H1 (cell line): ENCODE results near the gene AMPH. TPM values are rescaled to one million over a fixed set of nuclear protein-coding genes. Genes with fewer than 3 reads are reported as not detected.

ENCODE experiments used
- CTCF ChIA-PET: fragments of 300-600 bp; sonication (Branson Sonifier 250); formaldehyde crosslinking; loops from one replicate; lab custom pipeline; 2021; ENCODE audit not compliant: partially characterized antibody; lab: Charles Lee
- POLR2A ChIA-PET: fragments of 300-600 bp; sonication (Branson Sonifier 250); formaldehyde crosslinking; loops from one replicate; lab custom pipeline; 2021; ENCODE audit warnings: inconsistent platforms; ENCODE audit not compliant: partially characterized antibody; lab: Charles Lee
- DNase-seq, 2 experiments: peaks; one replicate each; pipeline versions ENCODE4 v3.0.0 to v3.0.0-alpha.2; 2010 to 2022; ENCODE audit warnings: low spot score in 2 of 2, low read depth in 1 of 2, mixed read lengths in 1 of 2
- FAIRE-seq: peaks from 2 replicates; lab custom pipeline; 2011; peaks lifted over from hg19 to GRCh38; lab: Jason Lieb, UNC
- H2AFZ ChIP-seq: 2 replicates; pipeline ENCODE4 v1.8.1; 2012; ENCODE audit warnings: low read length, inconsistent platforms
- H2AK5ac ChIP-seq: 2 replicates; pipeline ENCODE4 v1.6.1; 2013; ENCODE audit warnings: low read depth, low read length
- H2BK120ac ChIP-seq: replicated peaks from 2 replicates; pipeline ENCODE3; 2013; ENCODE audit warnings: low read depth, low read length, inconsistent platforms
- H2BK12ac ChIP-seq: 2 replicates; pipeline ENCODE4 v1.6.1; 2013; ENCODE audit warnings: low read depth, low read length
- H2BK15ac ChIP-seq: 2 replicates; pipeline ENCODE4 v1.6.1; 2013; ENCODE audit warnings: low read length
- H2BK20ac ChIP-seq: 2 replicates; pipeline ENCODE4 v1.6.1; 2013; ENCODE audit warnings: low read length
- H2BK5ac ChIP-seq: 2 replicates; pipeline ENCODE4 v1.6.1; 2013; ENCODE audit warnings: low read depth, low read length
- H3K14ac ChIP-seq: 2 replicates; pipeline ENCODE4 v1.6.1; 2013; ENCODE audit warnings: inconsistent platforms; ENCODE audit not compliant: insufficient read length
- H3K18ac ChIP-seq: 2 replicates; pipeline ENCODE4 v1.6.1; 2013; ENCODE audit warnings: low read length; ENCODE audit errors: extremely low read depth
- H3K23ac ChIP-seq: 2 replicates; pipeline ENCODE4 v1.6.1; 2013; ENCODE audit warnings: inconsistent platforms; ENCODE audit not compliant: insufficient read length
- H3K23me2 ChIP-seq: 2 replicates; pipeline ENCODE4 v1.6.1; 2013; ENCODE audit warnings: low read depth, low read length
- H3K27ac ChIP-seq: 2 replicates; pipeline ENCODE4 v1.6.1; 2011; ENCODE audit warnings: low read depth, low read length, inconsistent platforms
- H3K27me3 ChIP-seq, 4 experiments: replicated peaks in 1 of 4; 1 replicate in 1 of 4; 2 replicates in 3 of 4; pipeline versions ENCODE4 v1.6.1 to v1.8.1; 2011 to 2013; ENCODE audit warnings: low read length in 3 of 4, mild to moderate bottlenecking in 3 of 4, inconsistent platforms in 2 of 4, mixed read lengths in 2 of 4, moderate library complexity in 1 of 4; ENCODE audit not compliant: control insufficient read depth in 3 of 4, insufficient read depth in 3 of 4; ENCODE audit errors: extremely low read depth in 1 of 4
- H3K36me3 ChIP-seq, 4 experiments: 2 replicates each; pipeline versions ENCODE4 v1.6.1 to v1.8.1; 2011 to 2013; ENCODE audit warnings: mild to moderate bottlenecking in 4 of 4, low read length in 3 of 4, moderate library complexity in 2 of 4, control low read depth in 1 of 4, inconsistent platforms in 1 of 4; ENCODE audit not compliant: insufficient read depth in 4 of 4, control insufficient read depth in 2 of 4
- H3K4ac ChIP-seq: replicated peaks from 2 replicates; pipeline ENCODE3; 2013; ENCODE audit warnings: low read length, low read depth, mixed read lengths, inconsistent platforms; ENCODE audit not compliant: insufficient read length
- H3K4me1 ChIP-seq, 4 experiments: replicated peaks in 1 of 4; 1 replicate in 1 of 4; 2 replicates in 3 of 4; pipeline versions ENCODE4 v1.6.1 to v1.8.1; 2011 to 2013; ENCODE audit warnings: low read length in 3 of 4, inconsistent platforms in 2 of 4, mixed read lengths in 1 of 4; ENCODE audit not compliant: insufficient read depth in 4 of 4, control insufficient read depth in 3 of 4
- H3K4me2 ChIP-seq, 2 experiments: 2 replicates each; pipeline versions ENCODE4 v1.6.1 to v1.8.1; 2011 to 2013; ENCODE audit warnings: low read depth in 2 of 2, low read length in 2 of 2, control low read depth in 1 of 2, inconsistent platforms in 1 of 2, mild to moderate bottlenecking in 1 of 2; ENCODE audit not compliant: insufficient read depth in 1 of 2
- H3K4me3 ChIP-seq, 4 experiments: fragments of 200-600, 300-600 bp in 1 of 4; sonication (generic), shearing (Covaris generic), sonication (Bioruptor Twin) in 1 of 4; 2 replicates each; pipeline versions ENCODE4 v1.5.1 to v1.8.1; 2011 to 2016; ENCODE audit warnings: low read length in 4 of 4, low read depth in 3 of 4, control low read depth in 2 of 4, inconsistent platforms in 2 of 4, mild to moderate bottlenecking in 2 of 4, mixed read lengths in 1 of 4, moderate library complexity in 1 of 4; ENCODE audit not compliant: insufficient read depth in 2 of 4; ENCODE audit errors: extremely low read depth in 1 of 4
- H3K56ac ChIP-seq: replicated peaks from 2 replicates; pipeline ENCODE3; 2013; ENCODE audit warnings: low read depth, mild to moderate bottlenecking, mixed read lengths, low read length, inconsistent platforms; ENCODE audit not compliant: insufficient read length
- H3K79me1 ChIP-seq: 2 replicates; pipeline ENCODE4 v1.6.1; 2013; ENCODE audit warnings: low read depth, low read length, control low read depth
- H3K79me2 ChIP-seq, 2 experiments: 2 replicates each; pipeline versions ENCODE4 v1.6.1 to v1.8.1; 2012 to 2013; ENCODE audit warnings: low read length in 2 of 2, mild to moderate bottlenecking in 2 of 2, inconsistent platforms in 1 of 2; ENCODE audit not compliant: insufficient read depth in 2 of 2, control insufficient read depth in 1 of 2
- H3K9ac ChIP-seq, 4 experiments: replicated peaks in 1 of 4; 1 replicate in 1 of 4; 2 replicates in 3 of 4; pipeline versions ENCODE4 v1.6.1 to v1.8.1; 2011 to 2013; ENCODE audit warnings: low read depth in 3 of 4, low read length in 3 of 4, control low read depth in 2 of 4, mild to moderate bottlenecking in 2 of 4, moderate library complexity in 2 of 4, inconsistent platforms in 1 of 4; ENCODE audit errors: extremely low read depth in 1 of 4
- H3K9me3 ChIP-seq, 2 experiments: 2 replicates each; pipeline versions ENCODE4 v1.6.1 to v1.8.1; 2012 to 2013; ENCODE audit warnings: mild to moderate bottlenecking in 2 of 2, moderate library complexity in 2 of 2, control low read depth in 1 of 2, inconsistent platforms in 1 of 2, low read depth in 1 of 2, low read length in 1 of 2, mixed read lengths in 1 of 2; ENCODE audit not compliant: insufficient read depth in 2 of 2
- H4K20me1 ChIP-seq, 2 experiments: replicated peaks in 1 of 2; 2 replicates each; pipeline versions ENCODE3 to v1.8.1; 2011 to 2013; ENCODE audit warnings: inconsistent platforms in 2 of 2, low read length in 2 of 2, mild to moderate bottlenecking in 1 of 2; ENCODE audit not compliant: insufficient read depth in 2 of 2, control insufficient read depth in 1 of 2
- H4K5ac ChIP-seq: 2 replicates; pipeline ENCODE4 v1.6.1; 2013; ENCODE audit warnings: low read length, low read depth, mixed read lengths, inconsistent platforms; ENCODE audit not compliant: insufficient read length
- H4K8ac ChIP-seq: 2 replicates; pipeline ENCODE4 v1.8.0; 2013; ENCODE audit warnings: mild to moderate bottlenecking, moderate library complexity, low read length, inconsistent platforms; ENCODE audit not compliant: insufficient read depth; ENCODE audit errors: extremely low read depth
- H4K91ac ChIP-seq: replicated peaks from 2 replicates; pipeline ENCODE3; 2013; ENCODE audit warnings: low read length, mixed read lengths, inconsistent platforms; ENCODE audit not compliant: insufficient read length
- ASH2L ChIP-seq: fragments of 200-600, 300-600 bp; sonication (generic); IDR thresholded peaks from one replicate; pipeline ENCODE4 v1.7.1; 2017; ENCODE audit warnings: low read length
- ATF2 ChIP-seq: IDR thresholded peaks from 2 replicates; pipeline ENCODE4 v1.6.1; 2012; ENCODE audit warnings: low read length, inconsistent platforms
- CHD2 ChIP-seq: IDR thresholded peaks from 2 replicates; pipeline ENCODE4 v1.6.1; 2012; ENCODE audit warnings: low read length, improper control_type of control experiment
- EGR1 ChIP-seq: IDR thresholded peaks from 2 replicates; pipeline ENCODE4 v1.6.1; 2011; ENCODE audit warnings: low read depth, low read length, borderline replicate concordance
- KDM4A ChIP-seq: IDR thresholded peaks from one replicate; pipeline ENCODE4 v1.7.1; 2012; ENCODE audit warnings: low read depth, mild to moderate bottlenecking, moderate library complexity, low read length, inconsistent platforms; ENCODE audit not compliant: severe bottlenecking
- RNF2 ChIP-seq: fragments of 200-900, 300-1000 bp; sonication (generic); IDR thresholded peaks from 2 replicates; pipeline ENCODE4 v1.7.1; 2016; ENCODE audit warnings: borderline replicate concordance, low read depth, mild to moderate bottlenecking, antibody characterized with exemption, low read length; ENCODE audit not compliant: poor library complexity, severe bottlenecking; ENCODE audit errors: missing control alignments
- SAP30 ChIP-seq: fragments of 300-600 bp; sonication (generic); IDR thresholded peaks from 2 replicates; pipeline ENCODE4 v1.7.1; 2012; ENCODE audit warnings: low read length, moderate library complexity, mild to moderate bottlenecking, inconsistent platforms; ENCODE audit not compliant: insufficient read depth, insufficient replicate concordance
- SP4 ChIP-seq: IDR thresholded peaks from 2 replicates; pipeline ENCODE4 v1.6.1; 2012; ENCODE audit warnings: low read length, inconsistent platforms
- SRF ChIP-seq: IDR thresholded peaks from 2 replicates; pipeline ENCODE4 v1.6.1; 2011; ENCODE audit warnings: mild to moderate bottlenecking, low read depth, low read length, moderate library complexity
- TAF1 ChIP-seq: IDR thresholded peaks from 2 replicates; pipeline ENCODE4 v1.6.1; 2011; ENCODE audit warnings: mild to moderate bottlenecking, low read depth, low read length
- TBP ChIP-seq: IDR thresholded peaks from 2 replicates; pipeline ENCODE4 v1.6.1; 2011; ENCODE audit warnings: low read depth, low read length, improper control_type of control experiment
- TCF12 ChIP-seq: IDR thresholded peaks from 2 replicates; pipeline ENCODE4 v1.6.1; 2011; ENCODE audit warnings: low read depth, mild to moderate bottlenecking, low read length
- TEAD4 ChIP-seq: IDR thresholded peaks from 2 replicates; pipeline ENCODE4 v1.6.1; 2012; ENCODE audit warnings: low read depth, low read length, inconsistent platforms, mixed read lengths
- ZNF274 ChIP-seq: IDR thresholded peaks from 2 replicates; pipeline ENCODE4 v1.7.0; 2012; ENCODE audit warnings: low read length, borderline replicate concordance; ENCODE audit errors: extremely low read depth
- WGBS, 2 experiments: shearing (Covaris generic) in 1 of 2; methylation state at CpG; one replicate each; pipeline versions ENCODE4 v1.1.6 to v1.1.7; 2013 to 2015; ENCODE audit warnings: low lambda C conversion rate in 2 of 2, mixed read lengths in 2 of 2, inconsistent platforms in 1 of 2, low coverage in 1 of 2, missing lambda C conversion rate in 1 of 2; ENCODE audit not compliant: insufficient replicate concordance in 2 of 2, insufficient coverage in 1 of 2, insufficient read length in 1 of 2; ENCODE audit errors: extremely low coverage in 1 of 2, missing lambda C conversion rate in 1 of 2; 5-methylcytosine and 5-hydroxymethylcytosine counted together
- polyA plus RNA-seq, 7 experiments: library from polyadenylated mRNA; depleted of rRNA in 3 of 7; stranded (reverse) in 5 of 7; unstranded in 2 of 7; fragments of >200 nt in 5 of 7; fragments of 200-250 nt in 2 of 7; gene quantifications; 1 replicate in 5 of 7; 2 replicates in 1 of 7; 4 replicates in 1 of 7; pipeline versions ENCODE4 v1.2.1 to v1.2.3, GENCODE V29; 2011 to 2013; ENCODE audit warnings: missing spikeins in 2 of 7, mixed read lengths in 2 of 7
- total RNA-seq: library from RNA; stranded (reverse); fragmentation: NEBNext Ultra II Directional; extraction: Animal tissue kit (Norgen Biotek cat#: 25700); gene quantifications from 2 replicates; pipeline ENCODE4 v1.2.1, GENCODE V29; 2021

AMPH gene
- total and polyA plus RNA-seq, 2 of the 8 experiments (the other 6 are each of a cell fraction or from before 2014, with no cell fraction given) = 7.3 to 12.2 TPM

DNA sequence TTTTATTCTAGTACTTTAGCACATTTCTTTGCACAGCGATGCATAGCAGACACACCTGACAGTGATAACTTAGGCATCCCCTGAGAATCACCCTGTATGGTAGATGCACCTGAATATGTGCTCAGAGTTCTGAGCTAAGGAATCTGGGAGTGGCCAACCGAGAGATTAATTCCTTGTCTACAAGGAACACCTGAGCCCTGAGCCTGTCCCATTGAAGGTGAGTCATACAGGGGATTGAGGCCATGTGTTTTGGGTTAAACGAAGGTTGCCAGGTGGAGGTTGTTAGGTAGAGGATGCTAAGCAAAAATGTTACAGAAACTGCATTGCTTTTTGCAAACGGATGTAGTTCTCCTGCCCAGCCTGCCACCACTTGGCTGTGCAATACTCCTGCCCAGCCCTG is 128.9 kb downstream of the AMPH start:
- POLR2A ChIA-PET = no interaction called here
- no peak overlapping the region for H3K56ac ChIP-seq
- no peak overlapping the region for H3K27ac ChIP-seq
- H4K8ac ChIP-seq = no peak overlapping the region
- TF ChIP-seq TCF12 (no peak), SAP30 (no peak), SRF (no peak), ASH2L (no peak), SP4 (no peak), TBP (no peak), ATF2 (no peak), TEAD4 (no peak), RNF2 (no peak), CHD2 (no peak), EGR1 (no peak), ZNF274 (no peak), KDM4A (no peak), TAF1 (no peak)
- no peak overlapping the region for H3K4me3 ChIP-seq
- no peak overlapping the region for H2AFZ ChIP-seq
- no peaks in the 10 kb centered on the region for H3K36me3 ChIP-seq
- no peaks in the 10 kb centered on the region for H3K79me1 ChIP-seq
- H3K4ac ChIP-seq = no peak overlapping the region
- H3K23me2 ChIP-seq = no peaks in the 10 kb centered on the region
- H3K4me2 ChIP-seq = no peak overlapping the region
- H4K5ac ChIP-seq = no peak overlapping the region
- no peaks in the 10 kb centered on the region for H3K79me2 ChIP-seq
- no peak overlapping the region for H2AK5ac ChIP-seq
- H3K23ac ChIP-seq = no peak overlapping the region
- CTCF ChIA-PET = interaction anchor here (1.2 kb wide), 1 partner anchor 157 kb away, joined by 3 read pairs; no protein-coding TSS in a partner anchor
- no peaks in the 10 kb centered on the region for H3K9me3 ChIP-seq
- no peak overlapping the region for H4K91ac ChIP-seq
- 88% methylated on average over 4 of the region's 4 CpGs; no CpG with 5 or more reads in 1 of the 2 experiments for WGBS, 2 experiments
- no peaks in the 10 kb centered on the region; a peak in 1 of 7 replicates for H3K4me1 ChIP-seq
- no peaks in the 10 kb centered on the region for H4K20me1 ChIP-seq
- FAIRE-seq (no peak), DNase-seq (no peak)
- no peak overlapping the region for H3K14ac ChIP-seq
- H2BK15ac ChIP-seq = no peak overlapping the region
- H2BK12ac ChIP-seq = no peak overlapping the region
- no peak overlapping the region for H2BK120ac ChIP-seq
- H2BK20ac ChIP-seq = no peak overlapping the region
- no peaks in the 10 kb centered on the region for H3K27me3 ChIP-seq
- H2BK5ac ChIP-seq = no peak overlapping the region
- H3K18ac ChIP-seq = no peak overlapping the region
- H3K9ac ChIP-seq = no peak overlapping the region
